ENCODE results near the gene SLC25A48. TPM values are rescaled to one million over a fixed set of nuclear protein-coding genes. Genes with fewer than 3 reads are reported as not detected.

Gene SLC25A48
- polyA plus RNA-seq, 1 donor (not counting 4 experiments of a cell fraction or from before 2014, with no cell fraction given), result not detected

GRCh38 chr5:135821802-135822201 is 12.7 kb upstream of the SLC25A48 start:
- Histone ChIP-seq H2AFZ (ENCODE audit: control insufficient read depth, low read length) (no peak overlapping the region), H3K9me3 (ENCODE audit: control insufficient read depth, low read depth, low read length) (no peaks in the 10 kb centered on the region), H3K27me3 (ENCODE audit: control insufficient read depth, extremely low read depth, insufficient read depth, low read length) (peaks cover 3% of the 10 kb centered on the region), H3K9me1 (ENCODE audit: control insufficient read depth, extremely low read depth, insufficient read depth, low read length) (no peaks in the 10 kb centered on the region), H3K27ac (ENCODE audit: control insufficient read depth, insufficient read depth, low read length) (no peak overlapping the region), H3K9ac (ENCODE audit: control insufficient read depth, extremely low read depth, insufficient read depth, low read length) (no peak overlapping the region), H3K4me3 (ENCODE audit: control insufficient read depth in 2 of 3, extremely low read depth in 1 of 3, insufficient read depth in 2 of 3, low read depth in 1 of 3, low read length in 3 of 3) (no peak overlapping the region), H4K20me1 (ENCODE audit: control insufficient read depth, extremely low read depth, insufficient read depth, low read length) (no peaks in the 10 kb centered on the region), H3K4me1 (ENCODE audit: control insufficient read depth, extremely low read depth, insufficient read depth, low read length) (no peaks in the 10 kb centered on the region), H3K4me2 (ENCODE audit: control insufficient read depth, extremely low read depth, insufficient read depth, low read depth, low read length) (no peak overlapping the region), H3K36me3 (ENCODE audit: control insufficient read depth in 2 of 2, extremely low read depth in 1 of 2, insufficient read depth in 2 of 2, low read length in 2 of 2) (no peaks in the 10 kb centered on the region), H3K79me2 (ENCODE audit: control insufficient read depth, insufficient read depth, low read length) (no peaks in the 10 kb centered on the region)
- FAIRE-seq (no peak), DNase-seq (ENCODE audit: low read depth, low spot score) (no peak)
- dilution Hi-C loops (cut with MboI; ENCODE audit: extremely low pct_ligation_motif_present, low sequenced_read_pairs), result no loop called here
- TF ChIP-seq EZH2 (IDR thresholded peaks at IDR 0.05; ENCODE audit: low read length), result no peak
- TF ChIP-seq CTCF (optimal IDR thresholded peaks at IDR 0.05 in 1 of 3, IDR thresholded peaks at IDR 0.05 in 1 of 3, conservative IDR thresholded peaks at IDR 0.05 in 1 of 3; ENCODE audit: extremely low read depth in 1 of 3, insufficient read depth in 2 of 3, low read length in 3 of 3), result no peak

DNA sequence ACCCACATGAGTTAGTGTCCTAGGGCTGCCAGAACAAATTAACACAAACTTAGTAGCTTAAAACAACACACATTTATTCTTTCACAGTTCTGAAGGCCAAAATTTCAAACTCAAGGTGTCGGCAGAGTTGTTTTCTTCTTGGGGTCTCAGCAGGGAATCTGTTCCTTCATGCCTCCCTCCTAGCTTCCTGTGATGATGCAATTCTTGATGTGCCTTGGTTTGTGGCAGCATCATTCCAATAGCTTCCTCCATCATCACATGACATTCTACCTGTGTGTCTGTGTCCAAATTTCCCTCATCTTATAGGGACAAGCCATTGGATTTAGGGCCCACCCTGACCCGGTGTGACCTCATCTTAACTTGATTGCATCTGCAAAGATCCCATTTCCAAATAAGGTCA is 12.2 kb upstream of the SLC25A48 start:
- Histone ChIP-seq H3K79me2 (ENCODE audit: control insufficient read depth, insufficient read depth, low read length) (no peaks in the 10 kb centered on the region), H3K9me1 (ENCODE audit: control insufficient read depth, extremely low read depth, insufficient read depth, low read length) (no peaks in the 10 kb centered on the region), H3K36me3 (ENCODE audit: control insufficient read depth in 2 of 2, extremely low read depth in 1 of 2, insufficient read depth in 2 of 2, low read length in 2 of 2) (no peaks in the 10 kb centered on the region), H3K4me3 (ENCODE audit: control insufficient read depth in 2 of 3, extremely low read depth in 1 of 3, insufficient read depth in 2 of 3, low read depth in 1 of 3, low read length in 3 of 3) (no peak overlapping the region), H2AFZ (ENCODE audit: control insufficient read depth, low read length) (no peak overlapping the region), H3K4me1 (ENCODE audit: control insufficient read depth, extremely low read depth, insufficient read depth, low read length) (no peaks in the 10 kb centered on the region), H4K20me1 (ENCODE audit: control insufficient read depth, extremely low read depth, insufficient read depth, low read length) (no peaks in the 10 kb centered on the region), H3K4me2 (ENCODE audit: control insufficient read depth, extremely low read depth, insufficient read depth, low read depth, low read length) (no peak overlapping the region), H3K9ac (ENCODE audit: control insufficient read depth, extremely low read depth, insufficient read depth, low read length) (no peak overlapping the region), H3K9me3 (ENCODE audit: control insufficient read depth, low read depth, low read length) (no peaks in the 10 kb centered on the region), H3K27me3 (ENCODE audit: control insufficient read depth, extremely low read depth, insufficient read depth, low read length) (peaks cover 5% of the 10 kb centered on the region), H3K27ac (ENCODE audit: control insufficient read depth, insufficient read depth, low read length) (no peak overlapping the region)
- dilution Hi-C loops (cut with MboI; ENCODE audit: extremely low pct_ligation_motif_present, low sequenced_read_pairs), result no loop called here
- FAIRE-seq, result no peak
- TF ChIP-seq EZH2 (IDR thresholded peaks at IDR 0.05; ENCODE audit: low read length), result no peak
- TF ChIP-seq CTCF (optimal IDR thresholded peaks at IDR 0.05 in 1 of 3, IDR thresholded peaks at IDR 0.05 in 1 of 3, conservative IDR thresholded peaks at IDR 0.05 in 1 of 3; ENCODE audit: extremely low read depth in 1 of 3, insufficient read depth in 2 of 3, low read length in 3 of 3), result no peak
- no peak for DNase-seq (ENCODE audit: low read depth, low spot score)

Data from keratinocyte (primary cell).